Osteoblast (primary cell): ENCODE results near the gene SRPRB. TPM values are rescaled to one million over a fixed set of nuclear protein-coding genes. Genes with fewer than 3 reads are reported as not detected.

Experiments
- DNase-seq: peaks from one replicate; pipeline ENCODE4 v3.0.0; 2011; ENCODE audit warnings: low spot score, mixed read lengths; ENCODE audit not compliant: insufficient read length; ENCODE audit errors: missing footprints
- H2AFZ ChIP-seq: 2 replicates; pipeline ENCODE4 v1.6.0; 2011; ENCODE audit warnings: mild to moderate bottlenecking, low read length
- H3K27ac ChIP-seq: 2 replicates; pipeline ENCODE4 v1.5.1; 2011; ENCODE audit warnings: mild to moderate bottlenecking, low read depth, low read length, moderate library complexity
- H3K27me3 ChIP-seq: 2 replicates; pipeline ENCODE4 v1.6.0; 2012; ENCODE audit warnings: mild to moderate bottlenecking, control low read depth, inconsistent platforms, low read length, moderate library complexity; ENCODE audit not compliant: insufficient read depth
- H3K36me3 ChIP-seq: 2 replicates; pipeline ENCODE4 v1.5.1; 2011; ENCODE audit warnings: mild to moderate bottlenecking, low read length, control low read depth, moderate library complexity; ENCODE audit not compliant: insufficient read depth
- H3K4me1 ChIP-seq: 2 replicates; pipeline ENCODE4 v1.5.1; 2011; ENCODE audit warnings: mild to moderate bottlenecking, low read length, control low read depth, moderate library complexity; ENCODE audit not compliant: insufficient read depth
- H3K4me2 ChIP-seq: 2 replicates; pipeline ENCODE4 v1.6.0; 2011; ENCODE audit warnings: mild to moderate bottlenecking, low read length; ENCODE audit not compliant: insufficient read depth
- H3K4me3 ChIP-seq: fragments of 200-600 bp; sonication (generic); 3 replicates; pipeline ENCODE4 v1.5.1; 2012; ENCODE audit warnings: mild to moderate bottlenecking, low read length, inconsistent platforms; ENCODE audit not compliant: insufficient read depth
- H3K79me2 ChIP-seq: 2 replicates; pipeline ENCODE4 v1.6.0; 2012; ENCODE audit warnings: mild to moderate bottlenecking, low read length, control low read depth, inconsistent platforms; ENCODE audit not compliant: insufficient read depth
- H3K9me3 ChIP-seq: 2 replicates; pipeline ENCODE4 v1.5.1; 2011; ENCODE audit warnings: low read depth, low read length, control low read depth
- H4K20me1 ChIP-seq: 2 replicates; pipeline ENCODE4 v1.6.0; 2012; ENCODE audit warnings: mild to moderate bottlenecking, low read length, control low read depth; ENCODE audit not compliant: insufficient read depth
- total RNA-seq: library from RNA; depleted of rRNA; stranded (reverse); fragments of >200 nt; gene quantifications from 2 replicates; pipeline ENCODE4 v1.2.3, GENCODE V29; 2012
- TF ChIP-seq, protein P1 (sequence below): IDR thresholded peaks from 2 replicates; pipeline ENCODE4 v1.5.1; 2011; ENCODE audit warnings: mild to moderate bottlenecking, low read depth, low read length, moderate library complexity; ENCODE audit errors: extremely low read depth

The SRPRB gene
- total RNA-seq, 1 donor = 80.3 TPM

DNA sequence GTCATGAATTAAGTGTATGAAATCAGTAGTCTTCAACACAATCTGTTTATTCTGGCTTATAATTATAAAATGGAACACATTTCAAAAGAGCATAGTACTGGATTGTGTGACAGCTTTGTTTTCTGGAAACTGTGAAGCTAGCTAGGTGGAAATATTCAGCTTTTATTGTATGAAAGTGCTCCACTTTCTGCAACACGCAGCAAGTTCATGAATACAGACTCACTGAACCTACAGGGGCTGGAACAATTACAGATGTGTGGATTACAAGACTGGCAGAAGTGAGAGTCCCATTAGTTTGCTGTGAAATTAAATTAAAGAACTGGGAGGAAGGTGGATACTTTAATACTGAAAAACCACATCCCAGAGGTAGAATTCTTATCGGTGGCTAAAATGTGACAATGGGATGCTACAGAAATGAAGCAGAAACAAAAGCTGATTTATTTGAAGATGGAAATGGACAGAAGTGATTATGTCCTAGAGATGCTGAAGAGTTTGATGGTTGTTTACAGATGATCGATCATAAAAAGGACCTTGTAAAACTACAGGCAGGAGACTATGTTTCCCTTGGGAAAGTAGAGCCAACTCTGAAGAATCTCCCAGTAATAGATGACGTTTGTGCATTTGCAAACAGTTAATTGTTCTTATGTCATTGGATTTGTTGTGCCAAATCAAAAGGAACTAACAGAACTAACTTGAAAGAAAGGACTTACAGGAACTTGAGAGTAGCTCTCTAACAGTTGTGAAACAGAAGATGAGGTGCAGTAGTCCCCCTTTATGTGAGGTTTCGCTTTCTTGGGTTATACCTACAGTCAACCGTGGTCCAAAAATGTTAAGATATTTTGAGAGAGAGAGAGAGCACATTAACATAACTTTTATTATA is 43.8 kb upstream of the SRPRB start:
- Histone ChIP-seq H4K20me1 (no peaks in the 10 kb centered on the region), H3K27ac (no peak overlapping the region), H3K9me3 (no peaks in the 10 kb centered on the region), H2AFZ (no peak overlapping the region), H3K4me1 (no peaks in the 10 kb centered on the region), H3K36me3 (no peaks in the 10 kb centered on the region), H3K79me2 (no peaks in the 10 kb centered on the region), H3K4me3 (no peak overlapping the region), H3K27me3 (peaks cover 2% of the 10 kb centered on the region), H3K4me2 (no peak overlapping the region)
- TF ChIP-seq, protein P1, sequence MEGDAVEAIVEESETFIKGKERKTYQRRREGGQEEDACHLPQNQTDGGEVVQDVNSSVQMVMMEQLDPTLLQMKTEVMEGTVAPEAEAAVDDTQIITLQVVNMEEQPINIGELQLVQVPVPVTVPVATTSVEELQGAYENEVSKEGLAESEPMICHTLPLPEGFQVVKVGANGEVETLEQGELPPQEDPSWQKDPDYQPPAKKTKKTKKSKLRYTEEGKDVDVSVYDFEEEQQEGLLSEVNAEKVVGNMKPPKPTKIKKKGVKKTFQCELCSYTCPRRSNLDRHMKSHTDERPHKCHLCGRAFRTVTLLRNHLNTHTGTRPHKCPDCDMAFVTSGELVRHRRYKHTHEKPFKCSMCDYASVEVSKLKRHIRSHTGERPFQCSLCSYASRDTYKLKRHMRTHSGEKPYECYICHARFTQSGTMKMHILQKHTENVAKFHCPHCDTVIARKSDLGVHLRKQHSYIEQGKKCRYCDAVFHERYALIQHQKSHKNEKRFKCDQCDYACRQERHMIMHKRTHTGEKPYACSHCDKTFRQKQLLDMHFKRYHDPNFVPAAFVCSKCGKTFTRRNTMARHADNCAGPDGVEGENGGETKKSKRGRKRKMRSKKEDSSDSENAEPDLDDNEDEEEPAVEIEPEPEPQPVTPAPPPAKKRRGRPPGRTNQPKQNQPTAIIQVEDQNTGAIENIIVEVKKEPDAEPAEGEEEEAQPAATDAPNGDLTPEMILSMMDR = no peak
- DNase-seq = no peak

DNA sequence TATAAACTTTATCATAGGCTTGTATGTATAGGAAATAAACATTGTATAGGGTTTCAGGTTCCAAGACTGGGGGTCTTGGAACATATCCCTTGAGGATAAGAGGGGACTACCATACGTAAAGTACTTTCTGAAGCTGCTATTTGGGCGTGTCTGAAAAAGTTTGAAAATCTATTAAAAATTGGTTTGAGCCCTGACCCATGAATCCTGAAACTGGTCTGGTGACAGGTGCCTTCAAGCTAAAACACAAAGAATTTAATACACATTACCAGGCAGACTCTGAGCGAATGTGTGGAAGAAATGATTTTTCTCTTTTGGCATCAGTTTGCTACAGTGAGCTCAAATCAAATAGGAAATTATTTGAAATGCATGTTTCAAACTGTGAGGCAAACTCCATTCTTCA is 43.1 kb upstream of the SRPRB start:
- H2AFZ ChIP-seq = no peak overlapping the region

DNA sequence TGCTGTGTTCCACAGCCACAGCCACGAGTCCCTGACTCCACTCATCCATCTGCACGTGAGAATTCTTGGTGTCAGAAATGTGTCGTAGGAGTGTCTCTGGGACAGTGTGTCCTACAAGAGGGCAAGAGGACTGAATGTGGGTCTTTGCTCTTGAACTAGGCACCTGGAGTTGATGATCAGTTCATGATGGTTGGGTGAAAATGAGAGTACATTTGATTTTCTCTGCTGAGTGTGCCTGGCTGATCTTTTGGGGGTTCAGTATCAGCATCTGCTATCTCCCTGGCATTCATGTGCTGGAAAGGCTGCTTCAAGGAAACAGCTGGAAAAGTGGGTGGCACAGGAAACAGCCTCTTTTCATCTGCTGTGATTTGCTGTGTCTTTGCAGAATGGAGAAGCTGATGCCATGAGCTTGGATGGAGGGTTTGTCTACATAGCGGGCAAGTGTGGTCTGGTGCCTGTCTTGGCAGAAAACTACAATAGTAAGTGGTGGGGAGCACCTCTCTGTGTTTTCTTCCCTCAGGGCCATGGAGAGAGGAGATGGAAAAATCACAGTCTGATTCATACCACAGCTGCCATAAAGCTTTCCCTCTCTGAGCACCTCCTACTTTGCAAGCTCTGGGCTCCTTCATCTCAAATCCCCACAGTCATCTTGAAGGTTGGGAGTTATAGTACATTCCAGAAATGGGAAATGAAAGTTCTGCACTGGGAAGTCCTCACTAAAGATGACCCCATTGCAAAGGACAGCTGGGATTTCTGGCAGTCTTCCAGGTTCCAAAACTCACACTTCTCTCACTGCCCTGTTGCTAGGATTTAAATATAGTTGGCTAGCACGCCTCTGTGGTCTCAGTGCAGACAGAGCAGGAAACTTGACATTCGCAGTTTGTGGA is 41.6 kb upstream of the SRPRB start:
- Histone ChIP-seq H2AFZ (no peak overlapping the region), H3K9me3 (no peaks in the 10 kb centered on the region), H3K27ac (no peak overlapping the region), H3K4me1 (no peaks in the 10 kb centered on the region), H3K79me2 (no peaks in the 10 kb centered on the region), H3K36me3 (no peaks in the 10 kb centered on the region), H3K27me3 (no peaks in the 10 kb centered on the region), H3K4me2 (no peak overlapping the region), H3K4me3 (no peak overlapping the region), H4K20me1 (no peaks in the 10 kb centered on the region)
- TF ChIP-seq, protein P1 = no peak
- no peak for DNase-seq

More for the DNA sequence above, 43.1 kb upstream of the SRPRB start:
- H3K27ac ChIP-seq = no peak overlapping the region
- TF ChIP-seq, protein P1 = no peak
- DNase-seq = no peak
- no peaks in the 10 kb centered on the region for H3K27me3 ChIP-seq
- H3K79me2 ChIP-seq = no peaks in the 10 kb centered on the region
- H3K9me3 ChIP-seq = no peaks in the 10 kb centered on the region
- H3K4me2 ChIP-seq = no peak overlapping the region
- no peaks in the 10 kb centered on the region for H4K20me1 ChIP-seq
- no peak overlapping the region for H3K4me3 ChIP-seq
- no peaks in the 10 kb centered on the region for H3K4me1 ChIP-seq
- no peaks in the 10 kb centered on the region for H3K36me3 ChIP-seq

DNA sequence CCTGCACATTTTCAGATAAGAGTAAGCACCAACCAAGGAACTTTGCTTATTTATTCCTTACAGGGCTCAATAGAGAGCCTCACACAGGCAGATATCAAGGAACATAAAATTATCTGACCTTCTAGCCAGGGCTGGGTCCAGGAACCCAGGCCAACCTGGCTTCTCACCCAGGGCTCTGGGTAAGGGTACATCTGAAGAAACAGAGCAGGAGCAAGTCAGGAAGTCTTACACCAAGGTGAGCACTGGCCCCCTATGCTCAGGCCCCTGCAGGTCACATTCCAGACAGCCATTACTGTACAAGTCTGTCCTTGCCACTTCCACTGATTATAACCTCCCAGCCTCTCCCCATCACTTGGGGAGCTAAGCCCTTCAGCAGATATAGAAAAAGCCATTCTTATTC is 40.4 kb upstream of the SRPRB start:
- no peaks in the 10 kb centered on the region for H3K27me3 ChIP-seq
- no peaks in the 10 kb centered on the region for H4K20me1 ChIP-seq
- no peaks in the 10 kb centered on the region for H3K9me3 ChIP-seq
- no peaks in the 10 kb centered on the region for H3K36me3 ChIP-seq
- H3K79me2 ChIP-seq = no peaks in the 10 kb centered on the region
- TF ChIP-seq, protein P1 = no peak
- DNase-seq = no peak
- no peak overlapping the region for H3K27ac ChIP-seq
- no peak overlapping the region for H2AFZ ChIP-seq
- no peaks in the 10 kb centered on the region for H3K4me1 ChIP-seq
- H3K4me3 ChIP-seq = no peak overlapping the region
- no peak overlapping the region for H3K4me2 ChIP-seq
